ENCODE results near the gene GXYLT1. TPM values are rescaled to one million over a fixed set of nuclear protein-coding genes. Genes with fewer than 3 reads are reported as not detected.
"Not testable (repeated sequence)": the region's sequence is repeated elsewhere in the genome, so short reads cannot be mapped to it uniquely, and the experiment has no call there.

GXYLT1 gene
- 10 to 100 TPM; 25.3 to 32.6 (median 29.1) TPM for polyA plus RNA-seq (ENCODE audit: insufficient read length in 4 of 4)

- DNase-seq (ENCODE audit: low read depth in 4 of 4, low spot score in 2 of 4), result peak; percentile 82 to 85 (median 82)
Observed at GRCh38 chr12:42144408-42145196, at the start of gene GXYLT1. GXYLT1 (minus strand) TSS chr12:42144874; CDS start chr12:42144646, 228 bp downstream.

GRCh38 chr12:42192686-42193085, 48.0 kb upstream of the GXYLT1 start:
- DNase-seq (ENCODE audit: low read depth in 4 of 4, low spot score in 2 of 4), result no peak

GRCh38 chr12:42192258-42192657, 47.6 kb upstream of the GXYLT1 start:
- DNase-seq (ENCODE audit: low read depth in 4 of 4, low spot score in 2 of 4), result no peak

GRCh38 chr12:42190376-42190775, 45.7 kb upstream of the GXYLT1 start:
- no peak for DNase-seq (ENCODE audit: low read depth in 4 of 4, low spot score in 2 of 4)

- not testable (repeated sequence) for DNase-seq (ENCODE audit: low read depth in 4 of 4, low spot score in 2 of 4)
Observed at GRCh38 chr12:42188275-42188674, 43.6 kb upstream of the GXYLT1 start.

GRCh38 chr12:42187799-42188198, 43.1 kb upstream of the GXYLT1 start:
- DNase-seq (ENCODE audit: low read depth in 4 of 4, low spot score in 2 of 4), result no peak

GRCh38 chr12:42186793-42187192, 42.1 kb upstream of the GXYLT1 start:
- no peak for DNase-seq (ENCODE audit: low read depth in 4 of 4, low spot score in 2 of 4)

- no peak for DNase-seq (ENCODE audit: low read depth in 4 of 4, low spot score in 2 of 4)
Observed at GRCh38 chr12:42182394-42182793, 37.7 kb upstream of the GXYLT1 start.

GRCh38 chr12:42180990-42181596, 36.4 kb upstream of the GXYLT1 start:
- DNase-seq (ENCODE audit: low read depth in 4 of 4, low spot score in 2 of 4), result no peak

- no peak for DNase-seq (ENCODE audit: low read depth in 4 of 4, low spot score in 2 of 4)
Observed at GRCh38 chr12:42178101-42178500, 33.4 kb upstream of the GXYLT1 start.

GRCh38 chr12:42174978-42175377, 30.3 kb upstream of the GXYLT1 start:
- DNase-seq (ENCODE audit: low read depth in 4 of 4, low spot score in 2 of 4), result no peak

- no peak for DNase-seq (ENCODE audit: low read depth in 4 of 4, low spot score in 2 of 4)
Observed at GRCh38 chr12:42173961-42174521, 29.4 kb upstream of the GXYLT1 start.

- no peak for DNase-seq (ENCODE audit: low read depth in 4 of 4, low spot score in 2 of 4)
Observed at GRCh38 chr12:42172441-42173210, 28.0 kb upstream of the GXYLT1 start.

- DNase-seq (ENCODE audit: low read depth in 4 of 4, low spot score in 2 of 4), result no peak
Observed at GRCh38 chr12:42167711-42168110, 23.0 kb upstream of the GXYLT1 start.

GRCh38 chr12:42166501-42166900, 21.8 kb upstream of the GXYLT1 start:
- no peak for DNase-seq (ENCODE audit: low read depth in 4 of 4, low spot score in 2 of 4)

GRCh38 chr12:42163913-42164312, 19.2 kb upstream of the GXYLT1 start:
- no peak for DNase-seq (ENCODE audit: low read depth in 4 of 4, low spot score in 2 of 4)

GRCh38 chr12:42162965-42163364, 18.3 kb upstream of the GXYLT1 start:
- DNase-seq (ENCODE audit: low read depth in 4 of 4, low spot score in 2 of 4), result no peak

- DNase-seq (ENCODE audit: low read depth in 4 of 4, low spot score in 2 of 4), result no peak
Observed at GRCh38 chr12:42162193-42162592, 17.5 kb upstream of the GXYLT1 start.

- no peak for DNase-seq (ENCODE audit: low read depth in 4 of 4, low spot score in 2 of 4)
Observed at GRCh38 chr12:42161529-42161928, 16.9 kb upstream of the GXYLT1 start.

- DNase-seq (ENCODE audit: low read depth in 4 of 4, low spot score in 2 of 4), result no peak
Observed at GRCh38 chr12:42156232-42156631, 11.6 kb upstream of the GXYLT1 start.

Measured in left renal cortex interstitium (tissue), 4 donors.